Activated T-cell treated with anti-CD3 and anti-CD28 coated beads, Interleukin-2, amount 50 U/mL, for 48 hours (primary cell): ENCODE measurements around the gene MGLL.
A peak's percentile ranks its signal among the peaks of the same experiment; 100 is the strongest.

Experiments used
- DNase-seq, 2 experiments: peaks; one replicate each; pipeline ENCODE4 v3.0.0-alpha.2; 2020

MGLL gene

GRCh38 chr3:127701280-127701911 lies 120.9 kb downstream of the MGLL start:
- DNase-seq: no peak

- no peak for DNase-seq
Observed at GRCh38 chr3:127700406-127700805, 121.9 kb downstream of the MGLL start.

GRCh38 chr3:127699416-127700300 lies 122.7 kb downstream of the MGLL start:
- no peak for DNase-seq

GRCh38 chr3:127698691-127699415 lies 123.5 kb downstream of the MGLL start:
- DNase-seq: no peak

DNA sequence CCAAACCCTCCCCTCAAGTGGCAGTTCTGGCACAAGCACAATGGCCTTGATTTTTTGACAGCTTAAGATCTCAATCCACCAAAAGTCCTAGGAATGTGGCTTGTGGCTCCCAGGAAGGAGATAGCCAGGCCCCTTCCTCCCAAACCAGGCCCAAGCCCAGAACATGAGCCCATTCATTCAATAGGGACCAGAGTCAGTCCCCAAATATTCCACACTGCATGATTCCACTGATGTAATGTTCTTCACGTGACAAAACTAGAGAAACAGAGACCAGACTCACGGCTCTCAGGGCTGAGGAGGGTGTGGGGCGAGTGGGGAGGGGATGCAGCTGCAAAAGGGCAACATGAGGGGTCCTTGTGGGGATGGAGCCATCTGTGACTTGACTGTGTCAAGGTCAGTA lies 124.0 kb downstream of the MGLL start:
- DNase-seq: no peak

DNA sequence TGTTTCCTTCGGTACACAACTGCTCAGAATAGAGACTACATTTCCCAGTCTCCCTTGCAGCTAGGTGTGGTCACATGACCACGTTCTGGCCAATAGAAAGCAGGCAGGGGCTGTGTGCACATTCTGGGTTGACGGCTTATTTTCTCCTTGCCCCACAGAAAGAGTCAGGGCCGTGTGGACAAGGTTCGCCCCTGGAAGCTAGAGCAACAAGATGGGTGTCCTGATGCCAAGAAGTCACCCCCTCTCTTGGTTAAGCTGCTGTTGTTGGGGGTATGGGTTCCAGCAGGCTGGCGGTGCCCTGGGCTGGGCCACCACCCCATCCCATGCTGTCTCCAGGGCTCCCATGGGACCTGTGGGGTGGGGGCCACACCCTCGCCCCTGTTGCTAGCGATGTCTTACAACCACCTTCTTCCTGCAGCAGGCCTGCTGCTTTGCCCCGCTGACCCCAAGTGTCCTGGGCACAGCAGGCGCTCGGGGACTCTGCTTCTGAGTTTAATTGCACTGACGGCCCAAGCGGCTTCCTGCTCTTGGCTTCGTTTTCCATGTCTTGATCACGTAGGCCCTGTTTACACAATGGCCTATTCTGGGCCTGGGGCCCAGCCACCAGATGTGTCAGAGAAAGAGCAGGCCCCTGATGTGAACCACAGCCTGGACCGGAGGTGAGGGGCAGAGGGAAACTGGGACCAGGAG lies 124.6 kb downstream of the MGLL start:
- peak; percentile 58 to 66 for DNase-seq

DNA sequence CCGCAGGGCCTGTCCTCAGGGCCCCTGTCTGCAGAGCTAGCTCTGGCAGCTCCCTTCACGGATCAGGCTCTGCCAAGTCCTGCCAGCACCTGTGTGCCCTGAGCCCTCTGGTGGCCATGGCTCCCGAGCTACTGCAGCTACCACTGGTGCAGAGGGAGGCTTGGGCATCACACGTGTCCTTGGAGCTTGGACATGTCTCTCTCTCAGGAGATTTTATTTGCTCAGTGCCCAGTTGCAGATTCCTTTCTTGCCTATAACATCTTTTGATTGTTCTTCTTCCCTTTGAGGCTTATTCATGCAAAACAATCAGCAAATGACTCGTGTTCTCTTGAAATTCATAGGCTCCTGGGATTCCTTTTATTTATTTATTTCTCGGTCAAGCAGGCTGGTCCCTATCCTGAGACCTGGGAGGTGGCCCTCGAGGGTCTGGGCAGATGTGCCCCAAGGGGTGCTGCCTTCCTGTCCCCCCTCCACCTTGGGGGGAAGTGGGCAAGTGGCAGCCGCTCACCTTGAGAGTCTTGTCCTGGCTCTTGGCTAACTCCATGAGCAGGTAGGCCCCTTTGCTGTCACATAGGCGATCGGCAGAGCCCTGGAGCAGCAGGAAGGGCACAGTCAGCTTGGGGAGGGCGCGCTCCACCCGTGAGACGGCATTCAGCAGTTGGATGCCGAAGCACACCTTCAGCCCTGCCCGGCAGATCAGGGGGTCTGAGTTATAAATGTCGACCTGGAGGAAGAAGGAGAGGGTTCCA lies 127.7 kb downstream of the MGLL start:
- DNase-seq: peak; percentile 38 to 52

DNA sequence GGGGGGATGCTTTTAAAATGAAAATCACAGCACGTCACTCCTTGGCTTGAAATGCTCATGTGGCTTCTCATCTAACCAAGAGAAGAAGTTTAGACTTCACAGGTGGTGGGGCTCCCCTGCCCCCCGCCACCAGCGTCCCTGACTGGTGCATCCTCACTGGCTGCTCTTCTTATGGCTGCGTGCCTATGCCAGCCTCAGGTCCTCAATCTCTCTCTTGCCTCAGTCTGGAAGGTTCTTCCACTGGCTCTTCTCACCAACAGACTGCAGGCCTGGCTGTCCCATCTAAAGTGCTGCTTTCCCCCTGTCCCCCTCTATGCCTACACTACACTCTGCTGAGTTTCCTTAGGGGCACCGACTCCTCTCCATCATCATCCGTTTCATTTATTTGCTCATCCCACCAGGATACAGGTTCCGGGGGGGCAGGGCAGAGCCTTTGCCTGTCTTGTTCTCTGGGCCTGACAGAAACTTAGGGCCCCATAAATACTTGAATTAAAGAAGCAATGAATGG lies 128.9 kb downstream of the MGLL start:
- no peak for DNase-seq

DNA sequence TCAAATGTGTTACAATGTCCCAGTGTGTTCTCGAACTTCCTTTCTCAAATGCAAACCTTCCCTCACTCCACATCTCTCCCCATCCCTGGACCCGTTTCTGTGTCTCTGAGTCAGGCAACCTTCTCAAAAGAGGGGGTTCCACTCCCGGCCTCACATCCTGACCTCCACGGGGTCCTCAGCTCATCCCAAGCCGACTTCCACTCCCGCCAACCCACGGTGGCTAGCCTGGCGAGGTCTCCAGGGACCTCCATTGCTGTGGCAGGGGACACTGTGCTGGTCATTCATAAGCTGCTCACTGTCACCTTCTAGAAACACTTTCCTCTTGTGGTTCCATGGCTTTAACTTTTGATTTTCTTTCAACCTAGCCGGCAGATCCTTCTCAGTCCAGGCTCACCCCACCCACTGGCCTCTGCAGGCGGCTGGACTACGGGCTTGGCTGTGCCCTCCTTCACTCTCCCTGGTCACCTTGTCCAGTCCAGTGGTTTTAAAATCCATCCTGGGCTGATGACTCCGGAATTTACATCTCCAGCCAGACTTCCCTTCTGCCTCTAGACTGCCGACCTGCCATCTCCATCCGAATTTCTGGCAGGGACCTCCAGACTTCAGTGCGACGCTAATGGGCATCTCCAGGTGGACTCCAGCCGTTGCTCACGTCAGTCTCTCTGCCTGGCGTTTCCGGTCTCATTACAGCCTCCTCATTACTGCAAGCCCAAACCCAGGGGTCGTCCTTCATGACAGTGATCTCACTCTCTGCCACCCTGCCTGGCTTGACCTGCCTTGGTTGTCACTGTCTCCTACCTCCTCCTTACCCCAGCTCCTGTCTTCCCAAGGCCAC lies 129.6 kb downstream of the MGLL start:
- no peak for DNase-seq

DNA sequence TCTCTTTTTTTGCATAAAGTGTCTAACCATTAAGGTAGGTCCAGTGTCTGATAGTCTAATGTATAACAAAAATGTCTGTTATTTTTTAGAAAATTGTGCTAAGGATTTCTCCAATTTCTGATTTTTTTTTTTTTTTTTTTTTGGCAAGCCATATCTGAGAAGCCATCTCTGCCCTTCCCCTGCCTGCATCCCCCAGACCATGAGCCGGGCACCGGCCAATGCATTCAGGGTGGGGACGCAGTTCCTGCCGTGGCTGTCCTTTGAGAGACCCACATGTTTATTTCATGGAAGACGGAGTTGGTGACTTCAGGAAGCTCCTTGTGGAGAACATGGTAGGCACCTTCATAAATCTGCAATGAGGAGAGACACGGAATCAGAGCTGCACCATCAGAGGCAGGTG lies 130.3 kb downstream of the MGLL start:
- no peak for DNase-seq

DNA sequence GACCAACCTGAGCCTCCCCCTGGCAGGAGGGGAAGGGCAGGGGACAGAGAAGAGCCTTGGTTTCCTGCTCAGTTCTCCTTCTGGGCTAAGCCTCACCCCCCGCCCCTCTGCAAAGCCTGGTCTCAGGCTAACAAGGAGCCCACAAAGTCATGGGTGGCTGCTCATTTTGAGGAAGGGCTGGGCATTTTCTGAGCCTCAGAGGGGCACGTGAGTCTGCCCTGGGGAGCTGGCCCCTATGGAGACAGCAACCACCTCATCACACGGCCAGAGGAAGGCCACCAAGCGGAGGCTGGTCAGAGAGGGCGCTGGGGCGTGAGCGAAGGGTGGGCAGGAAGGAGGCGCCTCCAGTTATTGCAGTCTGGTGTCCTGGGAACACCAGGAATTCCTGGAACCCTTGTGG lies 130.8 kb downstream of the MGLL start:
- DNase-seq: no peak

DNA sequence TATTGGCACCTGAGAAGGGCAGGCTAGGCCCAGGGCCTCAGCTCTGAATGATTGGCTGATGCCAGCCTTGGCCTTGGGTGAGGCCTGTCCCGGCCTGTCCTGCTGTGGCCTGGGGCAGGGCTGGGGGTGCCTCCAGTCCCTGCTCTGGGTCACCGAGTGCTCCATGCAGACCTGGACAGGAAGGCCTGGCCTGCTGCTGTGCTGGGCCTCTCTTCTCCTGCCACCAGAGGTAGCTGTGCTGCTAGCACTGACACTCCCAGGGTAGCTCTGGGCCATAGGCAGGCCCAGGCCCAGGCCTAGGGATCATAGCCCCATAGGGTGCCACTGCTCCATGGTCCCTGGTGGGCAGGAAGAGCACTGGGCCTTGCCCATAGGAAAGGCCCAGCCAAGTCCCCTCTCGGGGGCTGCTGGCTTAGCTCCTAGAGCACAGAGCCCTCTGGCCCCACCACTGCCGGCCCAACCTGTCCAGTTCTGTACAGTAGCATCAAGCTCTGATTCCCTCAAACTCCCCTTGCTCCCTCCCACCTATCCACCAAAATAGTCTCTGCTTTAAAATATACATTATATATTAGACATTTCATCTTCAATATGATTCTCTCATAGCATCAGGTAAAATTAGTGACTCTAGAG lies 131.4 kb downstream of the MGLL start:
- no peak for DNase-seq

- DNase-seq: no peak
Observed at GRCh38 chr3:127690106-127690505, 132.2 kb downstream of the MGLL start.

DNA sequence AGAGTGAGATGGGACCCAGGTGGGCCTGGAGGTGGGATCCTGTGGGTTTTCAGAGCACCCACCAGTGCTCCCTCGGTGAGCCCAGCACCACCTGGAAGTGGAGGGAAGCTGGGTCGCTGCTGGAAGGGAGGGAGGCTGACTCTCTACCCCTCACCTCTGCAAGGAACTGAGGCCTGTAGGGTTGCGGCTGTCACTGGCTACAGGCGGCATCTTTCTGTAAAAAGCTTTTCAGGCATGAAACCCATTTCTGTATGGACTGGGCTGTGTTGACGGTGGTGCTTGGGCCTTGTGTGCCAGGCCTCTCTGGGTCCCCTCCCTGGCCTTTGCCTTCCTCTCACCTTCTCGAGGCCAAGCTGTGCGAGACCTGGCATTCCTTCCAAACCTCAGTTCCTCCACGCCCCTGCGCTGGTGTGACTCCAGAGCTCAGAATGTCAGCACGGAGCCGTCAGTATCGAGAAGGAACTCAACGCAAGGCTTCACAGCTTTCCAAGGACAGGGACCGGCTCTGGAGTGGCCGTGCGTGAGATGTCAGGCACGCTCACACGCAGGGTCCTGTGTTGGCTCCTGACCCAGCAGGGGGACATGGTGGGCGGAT lies 133.0 kb downstream of the MGLL start:
- no peak for DNase-seq

GRCh38 chr3:127688416-127689265 lies 133.7 kb downstream of the MGLL start:
- DNase-seq: no peak

- DNase-seq: no peak
Observed at GRCh38 chr3:127688022-127688415, 134.3 kb downstream of the MGLL start.

- no peak for DNase-seq
Observed at GRCh38 chr3:127687228-127687737, 135.0 kb downstream of the MGLL start.

GRCh38 chr3:127686512-127686894 lies 135.8 kb downstream of the MGLL start:
- no peak for DNase-seq
